HL-60 (cell line): ENCODE measurements around the gene DLG5.

Experiments used
- CTCF ChIP-seq: IDR thresholded peaks from one replicate; pipeline ENCODE4 v1.5.1; 2011; ENCODE audit warnings: low read length, control low read depth, inconsistent platforms; ENCODE audit not compliant: insufficient read depth
- POLR2AphosphoS5 ChIP-seq: IDR thresholded peaks from 2 replicates; pipeline ENCODE4 v1.6.1; 2012; ENCODE audit warnings: low read depth

DNA sequence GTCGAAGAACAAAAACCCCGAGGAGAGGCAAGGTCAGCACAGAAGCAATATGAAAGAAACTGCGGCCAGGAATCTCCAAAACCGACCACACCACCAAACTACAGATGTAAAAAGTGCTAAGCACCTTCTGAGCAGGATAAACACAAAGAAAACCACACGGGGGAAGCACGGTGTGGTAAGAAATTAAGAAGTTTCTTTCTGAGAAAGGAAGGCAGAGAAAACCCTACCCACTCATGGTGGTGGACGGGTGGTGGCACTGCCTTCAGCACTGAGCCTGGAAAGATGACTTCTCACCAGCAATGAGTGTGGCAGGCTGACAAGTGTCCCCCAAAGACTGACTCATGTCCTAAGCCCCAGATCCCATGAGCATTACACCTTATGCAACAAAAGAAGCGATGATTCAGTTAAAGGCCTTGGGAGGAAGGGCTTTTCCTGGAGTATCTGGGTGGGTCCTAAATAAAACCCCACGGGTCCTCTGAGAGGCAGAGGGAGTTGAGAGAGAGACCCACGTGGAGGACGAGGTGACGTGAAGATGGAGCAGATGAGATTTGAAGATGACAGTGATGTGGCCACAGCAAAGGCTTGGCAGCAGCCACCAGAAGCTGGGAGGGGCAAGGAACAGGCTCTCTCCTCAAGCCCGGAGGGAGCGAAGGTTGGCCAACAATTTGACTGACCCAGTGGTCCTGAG, 124.9 kb downstream of the DLG5 start:
- TF ChIP-seq CTCF (no peak), POLR2AphosphoS5 (no peak)
